CD14-positive monocyte (primary cell): ENCODE data around the gene FAM162A. TPM values are rescaled to one million over a fixed set of nuclear protein-coding genes. Genes with fewer than 3 reads are reported as not detected.
A peak's percentile ranks its signal among the peaks of the same experiment; 100 is the strongest.

Experiments used
- DNase-seq, 3 donors: peaks; one replicate each; pipeline ENCODE4 v3.0.0-alpha.2; 2011 to 2022
- H2AFZ ChIP-seq: 2 replicates; pipeline ENCODE4 v1.6.0; 2012; ENCODE audit warnings: mild to moderate bottlenecking, low read depth, low read length, inconsistent platforms; ENCODE audit not compliant: insufficient read depth, poor library complexity, severe bottlenecking
- H3K27ac ChIP-seq, 2 donors: 1 replicate in 1 of 2; 2 replicates in 1 of 2; pipeline ENCODE4 v1.5.1; 2012 to 2013; ENCODE audit warnings: low read length in 2 of 2, control low read depth in 1 of 2, inconsistent platforms in 1 of 2, low read depth in 1 of 2, mild to moderate bottlenecking in 1 of 2
- H3K27me3 ChIP-seq, 2 donors: one replicate each; pipeline versions ENCODE4 v1.6.0 to v1.6.1; 2011 to 2013; ENCODE audit warnings: low read length in 2 of 2; ENCODE audit not compliant: control insufficient read depth in 2 of 2, insufficient read depth in 2 of 2
- H3K36me3 ChIP-seq, 2 donors: replicated peaks in 1 of 2; 1 replicate in 1 of 2; 2 replicates in 1 of 2; pipeline versions ENCODE4 v1.5.1 to v1.6.1; 2012 to 2013; ENCODE audit warnings: low read length in 2 of 2, control low read depth in 1 of 2, inconsistent platforms in 1 of 2, mild to moderate bottlenecking in 1 of 2; ENCODE audit not compliant: insufficient read depth in 2 of 2, control insufficient read depth in 1 of 2
- H3K4me1 ChIP-seq, 2 donors: 1 replicate in 1 of 2; 2 replicates in 1 of 2; pipeline versions ENCODE4 v1.5.1 to v1.6.1; 2012 to 2013; ENCODE audit warnings: low read length in 2 of 2, control low read depth in 1 of 2, inconsistent platforms in 1 of 2, mild to moderate bottlenecking in 1 of 2, moderate library complexity in 1 of 2; ENCODE audit not compliant: insufficient read depth in 2 of 2, control insufficient read depth in 1 of 2
- H3K4me2 ChIP-seq: replicated peaks from 2 replicates; pipeline ENCODE3; 2012; ENCODE audit warnings: low read length, moderate library complexity, mild to moderate bottlenecking; ENCODE audit not compliant: poor library complexity, severe bottlenecking; ENCODE audit errors: extremely low read depth
- H3K4me3 ChIP-seq, 3 experiments: fragments of 200-600 bp in 1 of 3; sonication (generic) in 1 of 3; replicated peaks in 1 of 3; 1 replicate in 2 of 3; 2 replicates in 1 of 3; pipeline ENCODE4 v1.5.1; 2011 to 2013; ENCODE audit warnings: low read length in 3 of 3, mild to moderate bottlenecking in 3 of 3, control low read depth in 2 of 3, low read depth in 2 of 3, inconsistent platforms in 1 of 3, moderate library complexity in 1 of 3
- H3K79me2 ChIP-seq: 2 replicates; pipeline ENCODE4 v1.6.0; 2012; ENCODE audit warnings: mild to moderate bottlenecking, control low read depth, inconsistent platforms, low read length, moderate library complexity; ENCODE audit not compliant: insufficient read depth
- H3K9ac ChIP-seq: 2 replicates; pipeline ENCODE4 v1.6.0; 2017; ENCODE audit warnings: low read length, mild to moderate bottlenecking; ENCODE audit not compliant: insufficient read depth, poor library complexity, severe bottlenecking
- H3K9me3 ChIP-seq, 2 donors: replicated peaks in 1 of 2; 1 replicate in 1 of 2; 2 replicates in 1 of 2; pipeline versions ENCODE4 v1.5.1 to v1.6.1; 2012 to 2013; ENCODE audit warnings: low read length in 2 of 2, control low read depth in 1 of 2; ENCODE audit not compliant: control insufficient read depth in 1 of 2, insufficient read depth in 1 of 2
- H4K20me1 ChIP-seq: 2 replicates; pipeline ENCODE4 v1.6.0; 2012; ENCODE audit warnings: mild to moderate bottlenecking, low read length, control low read depth, moderate library complexity; ENCODE audit not compliant: insufficient read depth
- H3K27ac Mint-ChIP-seq, 7 donors: one replicate each; pipeline ENCODE4 v1.8.0; 2020; ENCODE audit warnings: mild to moderate bottlenecking in 7 of 7, mixed read lengths in 7 of 7, moderate library complexity in 6 of 7, inconsistent platforms in 2 of 7
- H3K27me3 Mint-ChIP-seq, 3 donors: one replicate each; pipeline ENCODE4 v1.8.0; 2021 to 2022; ENCODE audit warnings: low read depth in 3 of 3, mild to moderate bottlenecking in 3 of 3, mixed read lengths in 3 of 3, moderate library complexity in 3 of 3, inconsistent platforms in 1 of 3
- H3K36me3 Mint-ChIP-seq, 2 donors: one replicate each; pipeline ENCODE4 v1.8.0; 2020; ENCODE audit warnings: mixed read lengths in 2 of 2, inconsistent platforms in 1 of 2, mild to moderate bottlenecking in 1 of 2
- H3K4me1 Mint-ChIP-seq: one replicate; pipeline ENCODE4 v1.8.0; 2020; ENCODE audit warnings: mild to moderate bottlenecking, mixed read lengths
- H3K4me3 Mint-ChIP-seq, 2 donors: one replicate each; pipeline ENCODE4 v1.8.0; 2020; ENCODE audit warnings: mild to moderate bottlenecking in 2 of 2, mixed read lengths in 2 of 2, moderate library complexity in 1 of 2
- H3K9me3 Mint-ChIP-seq, 7 donors: one replicate each; pipeline ENCODE4 v1.8.0; 2020 to 2022; ENCODE audit warnings: mixed read lengths in 7 of 7, mild to moderate bottlenecking in 6 of 7, moderate library complexity in 6 of 7, inconsistent platforms in 2 of 7
- WGBS: methylation state at CpG from one replicate; pipeline ENCODE4 v1.1.5; 2013; ENCODE audit warnings: missing lambda C conversion rate; ENCODE audit not compliant: insufficient coverage; 5-methylcytosine and 5-hydroxymethylcytosine counted together
- intact Hi-C, 2 donors: fragments of 100-400 bp; cut with micrococcal nuclease; formaldehyde crosslinking; loops; one replicate each; pipeline versions ENCODE4 v1.15.0 to v1.15.1; 2023
- polyA plus RNA-seq, 3 donors: library from polyadenylated mRNA; depleted of rRNA in 1 of 3; unstranded in 2 of 3; stranded (reverse) in 1 of 3; fragments of 300-500 nt in 2 of 3; fragments of >200 nt in 1 of 3; fragmentation: Illumina TruSeq in 2 of 3; gene quantifications; 1 replicate in 2 of 3; 2 replicates in 1 of 3; pipeline ENCODE4 v1.2.3, GENCODE V29; 2012 to 2021
- TF ChIP-seq, protein P1 (sequence below): fragments of 200-600 bp; IDR thresholded peaks from one replicate; pipeline ENCODE4 v1.8.0; 2022; ENCODE audit warnings: antibody characterized with exemption, mild to moderate bottlenecking

The FAM162A gene
- polyA plus RNA-seq, 3 donors = 6.8 to 28.5 (median 24.2) TPM

DNA sequence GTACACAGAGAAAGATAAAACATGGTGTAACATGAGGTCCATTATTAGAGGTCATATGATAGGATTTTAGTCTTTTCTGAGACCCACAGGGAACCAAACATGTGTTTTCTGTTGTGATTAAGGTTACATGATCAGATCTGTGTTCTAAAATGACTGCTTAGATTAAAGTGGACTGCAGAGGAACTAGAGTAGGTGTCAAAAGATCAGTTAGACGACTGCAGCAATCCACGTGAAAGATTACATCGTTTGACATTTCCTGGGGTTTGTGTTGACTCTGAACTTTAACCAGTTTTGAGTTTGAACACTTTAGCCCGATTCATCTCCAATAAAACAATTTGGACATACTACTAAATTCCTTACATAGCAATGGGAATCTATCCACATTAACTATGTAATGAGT lies 6.0 kb upstream of the FAM162A start:
- peaks cover 6 to 9% of the 10 kb centered on the region in 2 donors for H3K36me3 Mint-ChIP-seq

DNA sequence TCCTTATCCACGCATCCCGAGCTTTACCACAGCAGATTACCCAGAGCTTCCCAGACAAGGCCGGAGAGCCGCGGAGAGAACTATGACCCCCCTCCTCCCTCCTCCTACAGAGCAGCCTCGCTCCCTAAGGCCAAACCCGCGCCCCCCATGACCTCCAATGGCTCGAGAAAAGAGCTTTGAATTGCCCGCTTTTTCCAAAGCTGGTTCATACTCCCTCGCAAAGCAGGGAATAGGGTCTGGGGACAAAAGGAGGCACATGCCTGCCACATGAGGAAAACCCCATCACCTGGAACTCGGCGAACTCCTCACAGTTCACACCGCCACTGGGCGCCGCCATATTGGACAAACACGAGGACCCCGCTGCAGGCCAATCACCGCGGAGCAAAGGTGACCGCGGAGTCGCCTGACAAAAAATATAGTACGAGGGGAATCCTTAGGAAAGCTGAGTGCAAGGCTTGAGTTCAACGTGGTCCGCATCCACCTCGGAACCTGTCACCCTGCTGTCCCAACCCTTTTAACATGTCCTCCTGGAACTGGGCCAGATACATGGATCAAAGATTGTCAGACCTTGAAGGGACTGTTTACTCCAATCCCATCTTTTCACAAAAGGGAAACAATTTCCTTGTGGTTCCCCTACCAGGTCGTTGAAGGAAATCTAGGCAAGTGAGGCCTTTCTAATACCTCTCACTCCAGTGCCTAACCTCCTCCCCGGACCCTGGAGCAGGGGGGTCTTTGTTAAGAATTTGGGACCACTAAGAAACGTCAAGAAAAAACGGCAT lies 905 bp upstream of the FAM162A start, which contains the start of gene MIX23:
MIX23 (minus strand) TSS at position 344 of the 779 bp plus-strand sequence; CDS start at position 337, 7 bp downstream.
- Histone ChIP-seq H3K36me3 (no peaks in the 10 kb centered on the region), H3K4me3 (peak within 1 kb of the TSS; percentile 60 to 84 (median 68)), H3K27me3 (no peaks in the 10 kb centered on the region), H3K79me2 (peaks cover 41% of the 10 kb centered on the region), H3K4me2 (peak within 1 kb of the TSS; percentile 99), H4K20me1 (no peaks in the 10 kb centered on the region), H3K9ac (peak within 1 kb of the TSS; percentile 69), H3K27ac (peak within 1 kb of the TSS; percentile 85 to 86), H2AFZ (peak within 1 kb of the TSS; percentile 100), H3K9me3 (no peaks in the 10 kb centered on the region), H3K4me1 (peaks cover 28 to 37% of the 10 kb centered on the region in 2 donors)
- intact Hi-C loops = loop anchor here (5.0 to 10.0 kb wide), 3 partner anchors 34 to 1202 kb away; partner anchors contain the start of genes HACD2 (in 1 of the 2), PARP14 (in 1 of the 2) and WDR5B (in 1 of the 2)
- H3K4me3 Mint-ChIP-seq = peak within 1 kb of the TSS; percentile 88 to 91
- H3K4me1 Mint-ChIP-seq = peaks cover 28% of the 10 kb centered on the region
- H3K9me3 Mint-ChIP-seq = no peaks in the 10 kb centered on the region
- WGBS = 1% methylated on average over 13 of the region's 31 CpGs
- no peaks in the 10 kb centered on the region for H3K27me3 Mint-ChIP-seq
- TF ChIP-seq, protein P1, sequence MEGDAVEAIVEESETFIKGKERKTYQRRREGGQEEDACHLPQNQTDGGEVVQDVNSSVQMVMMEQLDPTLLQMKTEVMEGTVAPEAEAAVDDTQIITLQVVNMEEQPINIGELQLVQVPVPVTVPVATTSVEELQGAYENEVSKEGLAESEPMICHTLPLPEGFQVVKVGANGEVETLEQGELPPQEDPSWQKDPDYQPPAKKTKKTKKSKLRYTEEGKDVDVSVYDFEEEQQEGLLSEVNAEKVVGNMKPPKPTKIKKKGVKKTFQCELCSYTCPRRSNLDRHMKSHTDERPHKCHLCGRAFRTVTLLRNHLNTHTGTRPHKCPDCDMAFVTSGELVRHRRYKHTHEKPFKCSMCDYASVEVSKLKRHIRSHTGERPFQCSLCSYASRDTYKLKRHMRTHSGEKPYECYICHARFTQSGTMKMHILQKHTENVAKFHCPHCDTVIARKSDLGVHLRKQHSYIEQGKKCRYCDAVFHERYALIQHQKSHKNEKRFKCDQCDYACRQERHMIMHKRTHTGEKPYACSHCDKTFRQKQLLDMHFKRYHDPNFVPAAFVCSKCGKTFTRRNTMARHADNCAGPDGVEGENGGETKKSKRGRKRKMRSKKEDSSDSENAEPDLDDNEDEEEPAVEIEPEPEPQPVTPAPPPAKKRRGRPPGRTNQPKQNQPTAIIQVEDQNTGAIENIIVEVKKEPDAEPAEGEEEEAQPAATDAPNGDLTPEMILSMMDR = no peak
- peak within 1 kb of the TSS; percentile 83 to 93 (median 92) for H3K27ac Mint-ChIP-seq
- peak; percentile 59 to 71 (median 70) for DNase-seq
- peaks cover 3 to 7% of the 10 kb centered on the region in 2 donors for H3K36me3 Mint-ChIP-seq

More for the DNA sequence above, 6.0 kb upstream of the FAM162A start:
- no peaks in the 10 kb centered on the region for H3K9me3 ChIP-seq
- no peak overlapping the region for H3K4me3 ChIP-seq
- intact Hi-C loops = no loop called here
- no peak for DNase-seq
- Mint-ChIP-seq H3K27me3 (peaks cover 0 to 1% (median 0%) of the 10 kb centered on the region in 3 donors), H3K27ac (no peak overlapping the region), H3K4me3 (no peak overlapping the region), H3K4me1 (peaks cover 29% of the 10 kb centered on the region), H3K9me3 (no peaks in the 10 kb centered on the region)
- TF ChIP-seq, protein P1 = no peak
- H3K79me2 ChIP-seq = peaks cover 63% of the 10 kb centered on the region
- H3K27ac ChIP-seq = no peak overlapping the region
- no peak overlapping the region for H3K4me2 ChIP-seq
- H3K27me3 ChIP-seq = no peaks in the 10 kb centered on the region
- peaks cover 15 to 17% of the 10 kb centered on the region in 2 donors for H3K4me1 ChIP-seq
- no peak overlapping the region for H3K9ac ChIP-seq
- H3K36me3 ChIP-seq = no peaks in the 10 kb centered on the region
- no peaks in the 10 kb centered on the region for H4K20me1 ChIP-seq
- 40% methylated on average over 1 of the region's 4 CpGs for WGBS
- no peak overlapping the region for H2AFZ ChIP-seq
